Loucy (cell line): ENCODE results near the gene PKP4.

ENCODE experiments used
- H2AFZ ChIP-seq: fragments of 200-600 bp; sonication (generic); 2 replicates; pipeline ENCODE4 v1.6.0; 2016; ENCODE audit warnings: antibody characterized with exemption, mild to moderate bottlenecking, low read length, moderate library complexity
- H3F3A ChIP-seq: fragments of 200-600 bp; 2 replicates; pipeline ENCODE4 v1.6.0; 2016; ENCODE audit warnings: antibody characterized with exemption, low read depth, mild to moderate bottlenecking
- H3K27me3 ChIP-seq: fragments of 200-600 bp; sonication (generic); 2 replicates; pipeline ENCODE4 v1.6.1; 2014; ENCODE audit warnings: low read length, mild to moderate bottlenecking; ENCODE audit not compliant: insufficient read depth, poor library complexity, severe bottlenecking
- H3K36me3 ChIP-seq: fragments of 200-600 bp; sonication (generic); 2 replicates; pipeline ENCODE4 v1.6.1; 2016; ENCODE audit warnings: low read length; ENCODE audit not compliant: insufficient read depth
- H3K4me1 ChIP-seq: fragments of 200-600 bp; sonication (generic); 2 replicates; pipeline ENCODE4 v1.5.1; 2014; ENCODE audit warnings: low read length, mild to moderate bottlenecking; ENCODE audit not compliant: insufficient read depth, poor library complexity, severe bottlenecking
- H3K4me2 ChIP-seq: fragments of 200-600 bp; sonication (generic); 2 replicates; pipeline ENCODE4 v1.6.0; 2014; ENCODE audit warnings: antibody characterized with exemption, low read length, low read depth, mild to moderate bottlenecking; ENCODE audit not compliant: poor library complexity, severe bottlenecking
- H3K4me3 ChIP-seq: fragments of 200-600 bp; sonication (generic); 2 replicates; pipeline ENCODE4 v1.5.1; 2014; ENCODE audit warnings: low read length, mild to moderate bottlenecking, mixed read lengths; ENCODE audit not compliant: poor library complexity, severe bottlenecking
- H3K79me2 ChIP-seq: fragments of 200-600 bp; sonication (generic); 2 replicates; pipeline ENCODE4 v1.6.1; 2014; ENCODE audit warnings: low read length; ENCODE audit not compliant: insufficient read depth
- H3K9ac ChIP-seq: fragments of 200-600 bp; sonication (generic); 2 replicates; pipeline ENCODE4 v1.6.0; 2014; ENCODE audit warnings: mild to moderate bottlenecking, low read depth, low read length, moderate library complexity; ENCODE audit not compliant: poor library complexity, severe bottlenecking
- H3K9me2 ChIP-seq: fragments of 200-600 bp; sonication (generic); replicated peaks from 2 replicates; pipeline ENCODE4 v1.6.1; 2016; ENCODE audit warnings: low read depth, low read length, mixed read lengths
- H3K9me3 ChIP-seq: fragments of 200-600 bp; sonication (generic); 2 replicates; pipeline ENCODE4 v1.6.1; 2014; ENCODE audit warnings: mild to moderate bottlenecking, antibody characterized with exemption, low read length, low read depth; ENCODE audit not compliant: insufficient read depth
- H4K20me1 ChIP-seq: fragments of 200-600 bp; sonication (generic); 2 replicates; pipeline ENCODE4 v1.6.0; 2014; ENCODE audit warnings: antibody characterized with exemption, low read length, mild to moderate bottlenecking; ENCODE audit not compliant: insufficient read depth, poor library complexity, severe bottlenecking
- EZH2phosphoT487 ChIP-seq: fragments of 200-600 bp; IDR thresholded peaks from 2 replicates; pipeline ENCODE4 v1.6.1; 2018; ENCODE audit warnings: antibody characterized with exemption, mild to moderate bottlenecking, moderate library complexity, borderline replicate concordance
- TF ChIP-seq, protein P1 (sequence below): fragments of 200-600 bp; sonication (generic); conservative IDR thresholded peaks from 2 replicates; pipeline ENCODE4 v1.5.1; 2014; ENCODE audit warnings: mild to moderate bottlenecking, antibody characterized with exemption, low read length

PKP4 gene

DNA sequence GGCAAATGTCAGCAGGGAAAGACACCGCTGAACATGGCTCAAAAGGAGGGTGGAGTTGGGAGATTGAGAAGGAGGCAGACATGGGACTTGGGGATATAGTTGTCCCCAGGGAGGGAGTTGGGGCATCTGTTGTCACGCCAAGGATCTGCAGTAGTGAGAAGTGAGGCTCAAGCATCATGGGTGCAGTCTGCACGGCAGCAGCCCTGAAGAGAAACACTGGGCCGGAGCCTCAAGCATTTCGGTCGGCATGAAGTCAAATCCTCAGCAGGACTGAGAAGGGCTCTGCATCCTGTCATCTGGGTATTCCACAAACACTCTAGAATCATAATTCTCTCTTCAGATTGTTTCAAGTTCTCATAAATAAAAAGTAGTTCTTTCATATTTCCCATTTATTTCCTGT lies 205.7 kb downstream of the PKP4 start:
- Histone ChIP-seq H3K36me3 (peaks cover 28% of the 10 kb centered on the region; the same call in 1 of the 2 replicates), H3K4me2 (no peak overlapping the region)
- TF ChIP-seq, protein P1, sequence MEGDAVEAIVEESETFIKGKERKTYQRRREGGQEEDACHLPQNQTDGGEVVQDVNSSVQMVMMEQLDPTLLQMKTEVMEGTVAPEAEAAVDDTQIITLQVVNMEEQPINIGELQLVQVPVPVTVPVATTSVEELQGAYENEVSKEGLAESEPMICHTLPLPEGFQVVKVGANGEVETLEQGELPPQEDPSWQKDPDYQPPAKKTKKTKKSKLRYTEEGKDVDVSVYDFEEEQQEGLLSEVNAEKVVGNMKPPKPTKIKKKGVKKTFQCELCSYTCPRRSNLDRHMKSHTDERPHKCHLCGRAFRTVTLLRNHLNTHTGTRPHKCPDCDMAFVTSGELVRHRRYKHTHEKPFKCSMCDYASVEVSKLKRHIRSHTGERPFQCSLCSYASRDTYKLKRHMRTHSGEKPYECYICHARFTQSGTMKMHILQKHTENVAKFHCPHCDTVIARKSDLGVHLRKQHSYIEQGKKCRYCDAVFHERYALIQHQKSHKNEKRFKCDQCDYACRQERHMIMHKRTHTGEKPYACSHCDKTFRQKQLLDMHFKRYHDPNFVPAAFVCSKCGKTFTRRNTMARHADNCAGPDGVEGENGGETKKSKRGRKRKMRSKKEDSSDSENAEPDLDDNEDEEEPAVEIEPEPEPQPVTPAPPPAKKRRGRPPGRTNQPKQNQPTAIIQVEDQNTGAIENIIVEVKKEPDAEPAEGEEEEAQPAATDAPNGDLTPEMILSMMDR: no peak
- TF ChIP-seq EZH2phosphoT487: no peak

DNA sequence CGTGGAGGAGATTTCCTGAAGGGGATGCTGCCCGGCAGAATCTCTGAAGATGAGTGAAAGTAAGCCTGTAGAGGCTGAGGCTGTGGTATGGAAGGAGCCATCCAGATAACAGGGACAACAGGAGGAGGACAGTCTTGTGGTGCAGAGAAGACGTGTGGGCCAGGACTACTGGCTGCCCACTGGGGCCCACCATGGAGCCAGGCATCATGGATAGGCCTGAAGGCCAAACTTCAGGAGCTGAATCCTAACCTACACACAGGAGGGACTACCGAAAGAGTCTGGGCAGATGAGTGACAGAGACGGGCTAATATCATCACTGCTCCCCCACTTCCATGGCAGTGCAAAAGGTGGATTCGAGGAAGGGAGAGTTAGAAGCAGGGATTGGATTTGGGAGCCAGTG lies 207.0 kb downstream of the PKP4 start:
- no peak overlapping the region for H3K4me3 ChIP-seq
- no peak overlapping the region for H3K4me2 ChIP-seq
- H4K20me1 ChIP-seq: no peaks in the 10 kb centered on the region
- H3K9me3 ChIP-seq: no peaks in the 10 kb centered on the region
- no peak overlapping the region for H2AFZ ChIP-seq
- H3K79me2 ChIP-seq: no peaks in the 10 kb centered on the region
- H3F3A ChIP-seq: no peaks in the 10 kb centered on the region
- peaks cover 28% of the 10 kb centered on the region; the same call in 1 of the 2 replicates for H3K36me3 ChIP-seq
- H3K9ac ChIP-seq: no peak overlapping the region
- no peak for TF ChIP-seq EZH2phosphoT487
- TF ChIP-seq, protein P1: no peak
- H3K9me2 ChIP-seq: no peaks in the 10 kb centered on the region
- no peaks in the 10 kb centered on the region for H3K4me1 ChIP-seq
- H3K27me3 ChIP-seq: no peaks in the 10 kb centered on the region

More for the DNA sequence above, 205.7 kb downstream of the PKP4 start:
- Histone ChIP-seq H3F3A (no peaks in the 10 kb centered on the region), H3K9ac (no peak overlapping the region), H3K9me3 (no peaks in the 10 kb centered on the region), H3K79me2 (no peaks in the 10 kb centered on the region), H3K4me3 (no peak overlapping the region), H3K27me3 (no peaks in the 10 kb centered on the region), H3K4me1 (no peaks in the 10 kb centered on the region), H4K20me1 (no peaks in the 10 kb centered on the region), H2AFZ (no peak overlapping the region), H3K9me2 (no peaks in the 10 kb centered on the region)

DNA sequence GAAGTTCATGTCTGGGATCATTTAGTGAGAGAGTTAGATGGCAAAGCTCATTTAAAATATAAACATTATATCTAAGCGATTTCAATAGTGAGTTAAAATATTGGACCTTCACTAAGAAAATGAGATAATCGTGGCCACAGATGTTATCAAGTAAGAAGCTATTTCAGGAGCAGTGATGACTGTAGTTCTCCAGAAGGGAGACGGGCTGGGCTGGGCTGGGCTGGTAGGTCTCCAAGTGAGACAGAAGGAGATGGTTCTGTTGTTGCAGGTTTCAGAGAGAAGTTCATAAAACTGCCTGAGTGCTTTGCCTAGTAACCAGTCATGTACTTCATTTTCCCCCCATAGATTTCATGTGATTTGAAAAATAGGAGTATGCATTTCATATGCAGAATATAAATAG lies 208.2 kb downstream of the PKP4 start:
- Histone ChIP-seq H3K4me2 (no peak overlapping the region), H3K79me2 (no peaks in the 10 kb centered on the region), H3K4me1 (no peaks in the 10 kb centered on the region), H3K9ac (no peak overlapping the region), H4K20me1 (no peaks in the 10 kb centered on the region), H3F3A (no peaks in the 10 kb centered on the region), H3K36me3 (peaks cover 31% of the 10 kb centered on the region; the same call in 1 of the 2 replicates), H3K4me3 (no peak overlapping the region), H2AFZ (no peak overlapping the region), H3K9me2 (no peaks in the 10 kb centered on the region), H3K9me3 (no peaks in the 10 kb centered on the region), H3K27me3 (no peaks in the 10 kb centered on the region)
- TF ChIP-seq, protein P1: no peak
- no peak for TF ChIP-seq EZH2phosphoT487
